Measurements from ENCODE around the gene ANO2. TPM values are rescaled to one million over a fixed set of nuclear protein-coding genes. Genes with fewer than 3 reads are reported as not detected.

ANO2 gene
- total and polyA plus RNA-seq, 7 experiments from 2014 or later = not detected

GRCh38 chr12:5742258-5742657 is 202.8 kb downstream of the ANO2 start:
- Mint-ChIP-seq H3K9me3 (peaks cover 0 to 2% (median 0%) of the 10 kb centered on the region in 11 donors), H3K4me3 (no peak overlapping the region), H3K27me3 (peaks cover 0 to 10% (median 7%) of the 10 kb centered on the region in 5 donors), H3K4me1 (peaks cover 0 to 20% (median 10%) of the 10 kb centered on the region in 7 donors), H3K27ac (no peak overlapping the region), H3K36me3 (no peaks in the 10 kb centered on the region)
- no peaks in the 10 kb centered on the region for H3K27me3 ChIP-seq (ENCODE audit: control insufficient read depth in 2 of 2, insufficient read depth in 2 of 2, low read length in 2 of 2)
- H3K27ac ChIP-seq (ENCODE audit: low read depth, low read length) = no peak overlapping the region
- H3K4me1 ChIP-seq (ENCODE audit: control insufficient read depth in 2 of 2, insufficient read depth in 2 of 2, low read length in 2 of 2) = no peaks in the 10 kb centered on the region
- CTCF ChIA-PET = no interaction called here
- no peak for ATAC-seq
- no peaks in the 10 kb centered on the region for H3K9me3 ChIP-seq (ENCODE audit: control insufficient read depth in 2 of 3, low read length in 3 of 3)
- DNase-seq = no peak
- intact Hi-C loops (cut with micrococcal nuclease) = no loop called here
- no peak overlapping the region for H3K4me3 ChIP-seq (ENCODE audit: low read length)
- no peaks in the 10 kb centered on the region for H3K36me3 ChIP-seq (ENCODE audit: control insufficient read depth in 2 of 3, insufficient read depth in 3 of 3, low read length in 3 of 3)
- POLR2A ChIA-PET = no interaction called here

- DNase-seq (no peak), ATAC-seq (no peak)
- Mint-ChIP-seq H3K9me3 (peaks cover 0 to 4% (median 0%) of the 10 kb centered on the region in 11 donors), H3K27me3 (peaks cover 0 to 10% (median 7%) of the 10 kb centered on the region in 5 donors), H3K36me3 (no peaks in the 10 kb centered on the region), H3K4me1 (peaks cover 0 to 5% (median 0%) of the 10 kb centered on the region in 7 donors), H3K4me3 (no peak overlapping the region), H3K27ac (no peak overlapping the region)
- Histone ChIP-seq H3K27me3 (ENCODE audit: control insufficient read depth in 2 of 2, insufficient read depth in 2 of 2, low read length in 2 of 2) (no peaks in the 10 kb centered on the region), H3K36me3 (ENCODE audit: control insufficient read depth in 2 of 3, insufficient read depth in 3 of 3, low read length in 3 of 3) (no peaks in the 10 kb centered on the region), H3K27ac (ENCODE audit: low read depth, low read length) (no peak overlapping the region), H3K4me3 (ENCODE audit: low read length) (no peak overlapping the region), H3K4me1 (ENCODE audit: control insufficient read depth in 2 of 2, insufficient read depth in 2 of 2, low read length in 2 of 2) (no peaks in the 10 kb centered on the region), H3K9me3 (ENCODE audit: control insufficient read depth in 2 of 3, low read length in 3 of 3) (no peaks in the 10 kb centered on the region)
- ChIA-PET CTCF (no interaction called here), POLR2A (no interaction called here)
- intact Hi-C loops (cut with micrococcal nuclease) = no loop called here
These were observed 205.1 kb downstream of the ANO2 start for GRCh38 chr12:5739917-5740316.

- no peak for ATAC-seq
- H3K4me3 ChIP-seq (ENCODE audit: low read length) = no peak overlapping the region
- Mint-ChIP-seq H3K9me3 (peaks cover 0 to 4% (median 0%) of the 10 kb centered on the region in 11 donors), H3K36me3 (no peaks in the 10 kb centered on the region), H3K4me1 (peaks cover 0 to 5% (median 0%) of the 10 kb centered on the region in 7 donors), H3K4me3 (no peak overlapping the region), H3K27me3 (peaks cover 0 to 10% (median 7%) of the 10 kb centered on the region in 5 donors), H3K27ac (peak overlapping the region in 1 of 9 donors; percentile 9)
- H3K36me3 ChIP-seq (ENCODE audit: control insufficient read depth in 2 of 3, insufficient read depth in 3 of 3, low read length in 3 of 3) = no peaks in the 10 kb centered on the region
- intact Hi-C loops (cut with micrococcal nuclease) = no loop called here
- no peak overlapping the region for H3K27ac ChIP-seq (ENCODE audit: low read depth, low read length)
- no peaks in the 10 kb centered on the region for H3K4me1 ChIP-seq (ENCODE audit: control insufficient read depth in 2 of 2, insufficient read depth in 2 of 2, low read length in 2 of 2)
- no peaks in the 10 kb centered on the region for H3K9me3 ChIP-seq (ENCODE audit: control insufficient read depth in 2 of 3, low read length in 3 of 3)
- POLR2A ChIA-PET = interaction anchor here (1.1 kb wide), 1 partner anchor 28 kb away, joined by 6 read pairs; no protein-coding TSS in a partner anchor
- CTCF ChIA-PET = no interaction called here
- no peak for DNase-seq
- H3K27me3 ChIP-seq (ENCODE audit: control insufficient read depth in 2 of 2, insufficient read depth in 2 of 2, low read length in 2 of 2) = no peaks in the 10 kb centered on the region
These were observed 207.3 kb downstream of the ANO2 start for GRCh38 chr12:5737778-5738177.

- H3K27ac Mint-ChIP-seq = no peak overlapping the region
- POLR2A ChIA-PET = interaction anchor here (1.1 kb wide), 1 partner anchor 27 kb away, joined by 6 read pairs; no protein-coding TSS in a partner anchor
These were observed 208.5 kb downstream of the ANO2 start for GRCh38 chr12:5736527-5736926.

GRCh38 chr12:5736016-5736415 is 209.0 kb downstream of the ANO2 start:
- ChIA-PET CTCF (no interaction called here), POLR2A (no interaction called here)
- no peaks in the 10 kb centered on the region for H3K4me1 ChIP-seq (ENCODE audit: control insufficient read depth in 2 of 2, insufficient read depth in 2 of 2, low read length in 2 of 2)
- no peak overlapping the region for H3K27ac ChIP-seq (ENCODE audit: low read depth, low read length)
- Mint-ChIP-seq H3K27me3 (peaks cover 0 to 7% (median 0%) of the 10 kb centered on the region in 5 donors), H3K4me3 (no peak overlapping the region), H3K9me3 (peaks cover 0 to 4% (median 0%) of the 10 kb centered on the region in 11 donors), H3K4me1 (peaks cover 0 to 5% (median 0%) of the 10 kb centered on the region in 7 donors), H3K36me3 (no peaks in the 10 kb centered on the region), H3K27ac (no peak overlapping the region)
- intact Hi-C loops (cut with micrococcal nuclease) = no loop called here
- ATAC-seq (no peak), DNase-seq (no peak)
- H3K27me3 ChIP-seq (ENCODE audit: control insufficient read depth in 2 of 2, insufficient read depth in 2 of 2, low read length in 2 of 2) = no peaks in the 10 kb centered on the region
- no peaks in the 10 kb centered on the region for H3K36me3 ChIP-seq (ENCODE audit: control insufficient read depth in 2 of 3, insufficient read depth in 3 of 3, low read length in 3 of 3)
- H3K4me3 ChIP-seq (ENCODE audit: low read length) = no peak overlapping the region
- H3K9me3 ChIP-seq (ENCODE audit: control insufficient read depth in 2 of 3, low read length in 3 of 3) = no peaks in the 10 kb centered on the region

More at GRCh38 chr12:5736527-5736926, 208.5 kb downstream of the ANO2 start:
- Mint-ChIP-seq H3K36me3 (no peaks in the 10 kb centered on the region), H3K9me3 (peaks cover 0 to 4% (median 0%) of the 10 kb centered on the region in 11 donors), H3K4me1 (peaks cover 0 to 5% (median 0%) of the 10 kb centered on the region in 7 donors), H3K4me3 (no peak overlapping the region), H3K27me3 (peaks cover 0 to 8% (median 0%) of the 10 kb centered on the region in 5 donors)
- Histone ChIP-seq H3K27me3 (ENCODE audit: control insufficient read depth in 2 of 2, insufficient read depth in 2 of 2, low read length in 2 of 2) (no peaks in the 10 kb centered on the region), H3K36me3 (ENCODE audit: control insufficient read depth in 2 of 3, insufficient read depth in 3 of 3, low read length in 3 of 3) (no peaks in the 10 kb centered on the region), H3K4me3 (ENCODE audit: low read length) (no peak overlapping the region), H3K9me3 (ENCODE audit: control insufficient read depth in 2 of 3, low read length in 3 of 3) (no peaks in the 10 kb centered on the region), H3K4me1 (ENCODE audit: control insufficient read depth in 2 of 2, insufficient read depth in 2 of 2, low read length in 2 of 2) (no peaks in the 10 kb centered on the region), H3K27ac (ENCODE audit: low read depth, low read length) (no peak overlapping the region)
- DNase-seq (no peak), ATAC-seq (no peak)
- CTCF ChIA-PET = no interaction called here
- intact Hi-C loops (cut with micrococcal nuclease) = no loop called here

- H3K9me3 Mint-ChIP-seq = peaks cover 0 to 4% (median 0%) of the 10 kb centered on the region in 11 donors
- H3K27ac Mint-ChIP-seq = no peak overlapping the region
- Histone ChIP-seq H3K4me1 (ENCODE audit: control insufficient read depth in 2 of 2, insufficient read depth in 2 of 2, low read length in 2 of 2) (no peaks in the 10 kb centered on the region), H3K36me3 (ENCODE audit: control insufficient read depth in 2 of 3, insufficient read depth in 3 of 3, low read length in 3 of 3) (no peaks in the 10 kb centered on the region), H3K27me3 (ENCODE audit: control insufficient read depth in 2 of 2, insufficient read depth in 2 of 2, low read length in 2 of 2) (no peaks in the 10 kb centered on the region), H3K9me3 (ENCODE audit: control insufficient read depth in 2 of 3, low read length in 3 of 3) (no peaks in the 10 kb centered on the region), H3K27ac (ENCODE audit: low read depth, low read length) (no peak overlapping the region), H3K4me3 (ENCODE audit: low read length) (no peak overlapping the region)
- no peak for ATAC-seq
- POLR2A ChIA-PET = no interaction called here
- no peak for DNase-seq
- H3K36me3 Mint-ChIP-seq = no peaks in the 10 kb centered on the region
- peaks cover 0 to 5% (median 0%) of the 10 kb centered on the region in 7 donors for H3K4me1 Mint-ChIP-seq
- intact Hi-C loops (cut with micrococcal nuclease) = no loop called here
- peaks cover 0 to 4% (median 0%) of the 10 kb centered on the region in 5 donors for H3K27me3 Mint-ChIP-seq
- CTCF ChIA-PET = no interaction called here
- no peak overlapping the region for H3K4me3 Mint-ChIP-seq
These were observed 211.1 kb downstream of the ANO2 start for GRCh38 chr12:5733916-5734315.

- CTCF ChIA-PET = no interaction called here
- intact Hi-C loops (cut with micrococcal nuclease) = no loop called here
These were observed 211.8 kb downstream of the ANO2 start for GRCh38 chr12:5733136-5733755.

More at GRCh38 chr12:5733136-5733755, 211.8 kb downstream of the ANO2 start:
- Mint-ChIP-seq H3K9me3 (peaks cover 0 to 1% (median 0%) of the 10 kb centered on the region in 11 donors), H3K27me3 (peaks cover 0 to 4% (median 0%) of the 10 kb centered on the region in 5 donors), H3K36me3 (no peaks in the 10 kb centered on the region), H3K27ac (no peak overlapping the region), H3K4me1 (peaks cover 0 to 5% (median 0%) of the 10 kb centered on the region in 7 donors), H3K4me3 (no peak overlapping the region)
- no peaks in the 10 kb centered on the region for H3K9me3 ChIP-seq (ENCODE audit: control insufficient read depth in 2 of 3, low read length in 3 of 3)
- no peak for DNase-seq
- no peaks in the 10 kb centered on the region for H3K36me3 ChIP-seq (ENCODE audit: control insufficient read depth in 2 of 3, insufficient read depth in 3 of 3, low read length in 3 of 3)
- H3K27ac ChIP-seq (ENCODE audit: low read depth, low read length) = no peak overlapping the region
- POLR2A ChIA-PET = no interaction called here
- ATAC-seq = no peak
- no peak overlapping the region for H3K4me3 ChIP-seq (ENCODE audit: low read length)
- no peaks in the 10 kb centered on the region for H3K27me3 ChIP-seq (ENCODE audit: control insufficient read depth in 2 of 2, insufficient read depth in 2 of 2, low read length in 2 of 2)
- H3K4me1 ChIP-seq (ENCODE audit: control insufficient read depth in 2 of 2, insufficient read depth in 2 of 2, low read length in 2 of 2) = no peaks in the 10 kb centered on the region

Data from naive thymus-derived CD4-positive, alpha-beta T cell (primary cell).